SK-MEL-5 (cell line): ENCODE measurements around the gene FAM83D. TPM values are rescaled to one million over a fixed set of nuclear protein-coding genes. Genes with fewer than 3 reads are reported as not detected.

Experiments
- DNase-seq: peaks from one replicate; pipeline ENCODE4 v3.0.0-alpha.2; 2016; ENCODE audit warnings: low read depth, low spot score
- in situ Hi-C: cut with HindIII; loops from 2 replicates; pipeline ENCODE4 v1.10.0; 2016; ENCODE audit warnings: low sequenced_read_pairs, high pct_unique_total_duplicates, low pct_unique_long_range_greater_than_20kb
- total RNA-seq: library from RNA; depleted of rRNA; stranded (reverse); fragments of >200 nt; shearing (Covaris generic); gene quantifications from 2 replicates; pipeline ENCODE4 v1.2.3, GENCODE V29; 2014

The FAM83D gene
- total RNA-seq, 1 experiment from 2014 or later = 36.6 TPM

DNA sequence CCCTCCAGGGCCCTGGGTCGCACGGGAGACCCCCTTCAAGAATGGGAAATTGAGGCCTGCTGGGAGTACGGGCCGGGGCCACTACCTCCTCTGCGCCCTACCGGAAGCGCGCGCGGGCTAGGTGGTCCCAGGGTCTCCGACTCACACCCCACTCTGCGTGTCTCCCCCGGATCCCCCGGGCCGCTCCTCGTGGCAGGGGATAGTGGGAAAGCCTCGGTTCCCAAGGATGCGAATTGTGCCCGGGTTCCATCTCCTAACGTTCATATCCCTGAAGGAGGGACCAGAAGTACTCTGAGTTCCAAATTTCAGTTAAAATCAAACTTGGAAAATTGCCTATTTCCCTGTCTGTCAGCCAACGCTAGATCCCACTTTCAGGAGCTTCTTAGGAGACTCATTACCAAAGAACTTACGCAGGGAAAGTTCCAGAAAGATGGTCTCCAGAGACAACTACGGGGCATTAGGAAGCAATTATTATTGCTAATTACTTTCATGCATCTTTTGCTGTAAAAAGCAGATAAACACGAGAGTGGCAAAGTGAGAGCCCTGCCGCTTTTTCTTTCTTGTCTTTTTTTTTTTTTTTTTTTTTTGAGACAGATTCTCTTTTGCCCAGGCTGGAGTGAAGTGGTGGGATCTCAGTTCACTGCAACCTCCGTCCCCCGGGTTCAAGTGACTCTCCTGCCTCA is 858 bp downstream of the FAM83D start:
- in situ Hi-C loops = no loop called here
- DNase-seq = no peak

DNA sequence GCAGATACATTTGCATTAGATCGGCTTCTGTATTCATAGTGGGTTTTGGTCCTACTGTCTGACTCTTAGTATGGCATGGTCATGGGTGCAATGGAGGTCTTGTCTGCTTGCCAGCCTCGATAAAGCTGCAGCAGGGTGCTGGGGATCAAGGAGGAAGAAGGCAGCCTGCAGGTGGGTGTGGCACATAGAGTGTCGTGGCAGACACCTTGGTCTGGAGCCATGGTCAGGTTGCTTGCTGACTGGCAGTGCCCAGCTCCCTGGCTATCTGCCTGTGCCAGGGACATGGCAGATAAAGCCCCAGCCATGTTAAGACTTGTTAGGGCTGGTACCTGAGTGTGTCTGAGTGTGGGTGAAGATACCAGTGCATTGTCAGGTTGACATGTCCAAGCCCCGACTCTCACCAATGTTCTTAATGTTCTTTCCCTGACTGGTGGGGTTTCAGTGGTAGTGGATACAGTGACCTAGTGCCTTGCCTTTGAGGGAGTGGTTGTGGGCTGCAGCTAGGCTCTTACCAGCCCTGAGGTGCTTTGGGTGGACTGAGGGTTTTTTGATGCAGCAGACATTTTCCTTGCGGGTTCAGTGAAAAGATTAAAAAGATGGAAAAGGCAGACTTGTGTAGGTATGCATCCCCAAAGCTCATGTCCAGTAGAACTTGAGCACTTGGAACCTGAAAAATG is 1.8 kb downstream of the FAM83D start:
- in situ Hi-C loops = no loop called here
- peak; percentile 11 for DNase-seq

DNA sequence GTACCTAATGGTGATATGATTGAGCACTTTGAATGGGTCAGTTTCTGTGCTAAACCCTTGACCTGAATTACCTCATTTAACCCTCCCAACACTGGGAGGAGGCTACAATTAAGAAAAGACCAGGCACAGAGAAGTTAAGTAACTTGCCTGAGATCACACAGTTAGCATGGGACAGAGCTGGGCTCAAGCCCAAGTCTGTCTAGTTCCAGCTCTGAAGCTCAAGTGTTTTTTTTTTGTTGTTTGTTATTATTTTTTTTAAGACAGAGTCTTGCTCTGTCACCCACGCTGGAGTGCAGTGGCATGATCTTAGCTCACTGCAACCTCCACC is 4.0 kb downstream of the FAM83D start:
- in situ Hi-C loops = no loop called here
- no peak for DNase-seq

- in situ Hi-C loops = no loop called here
- no peak for DNase-seq
Observed at GRCh38 chr20:38931984-38932383, 5.8 kb downstream of the FAM83D start.

DNA sequence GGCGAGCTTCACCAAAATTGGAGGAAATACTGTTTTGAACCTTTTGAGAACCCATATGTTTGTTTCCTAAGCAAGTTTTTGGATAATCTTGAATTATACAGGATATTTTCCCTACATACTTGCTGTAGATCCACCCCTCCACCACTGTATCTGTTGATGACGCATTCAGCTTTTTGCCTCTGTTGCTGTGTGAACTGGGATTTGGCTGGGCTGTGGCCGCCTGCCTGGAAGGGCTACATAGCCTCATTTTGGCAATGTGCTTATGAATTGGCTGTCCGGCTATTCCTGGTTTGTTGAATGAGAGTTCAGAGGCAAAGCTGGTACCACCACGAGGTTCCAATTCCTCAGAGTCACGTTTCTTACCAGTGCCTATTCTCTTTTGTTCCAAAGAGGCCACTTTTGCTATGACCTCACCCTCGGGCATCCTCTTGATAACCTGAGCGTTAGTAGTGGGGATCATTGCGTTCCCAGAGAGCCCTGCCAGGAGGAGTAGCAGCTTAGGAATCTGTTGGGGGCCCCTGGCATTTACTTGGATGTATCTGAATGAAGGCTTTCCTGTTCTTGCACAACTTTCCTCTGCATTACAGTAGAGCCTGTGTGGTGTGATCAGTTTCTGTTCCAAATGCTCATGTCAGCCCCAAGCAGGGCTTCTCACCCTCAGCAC is 6.4 kb downstream of the FAM83D start:
- in situ Hi-C loops = no loop called here
- DNase-seq = peak; percentile 88

- no peak for DNase-seq
- in situ Hi-C loops = no loop called here
Observed at GRCh38 chr20:38934530-38934929, 8.3 kb downstream of the FAM83D start.

DNA sequence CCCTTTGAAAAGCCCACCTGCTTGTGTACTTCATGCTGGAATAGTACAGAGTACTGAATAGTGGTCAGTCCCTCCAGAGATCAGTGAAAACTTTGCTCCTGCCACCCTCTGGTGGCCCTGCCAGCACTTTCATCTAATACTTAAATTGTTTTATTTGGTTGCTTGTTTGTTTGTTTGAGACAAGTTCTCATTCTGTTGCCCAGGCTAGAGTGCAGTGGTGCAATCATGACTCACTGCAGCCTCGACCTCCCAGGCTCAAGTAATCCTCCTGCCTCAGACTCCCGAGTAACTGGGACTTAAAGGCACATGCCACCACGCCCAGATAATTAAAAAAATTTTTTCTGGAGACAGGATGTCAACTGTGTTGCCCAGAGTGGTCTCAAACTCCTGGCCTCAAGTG is 9.1 kb downstream of the FAM83D start:
- peak; percentile 44 for DNase-seq
- in situ Hi-C loops = no loop called here

GRCh38 chr20:38935967-38936407 is 9.8 kb downstream of the FAM83D start:
- peak; percentile 7 for DNase-seq
- in situ Hi-C loops = no loop called here

- in situ Hi-C loops = no loop called here
- DNase-seq = no peak
Observed at GRCh38 chr20:38937000-38937399, 10.8 kb downstream of the FAM83D start.

DNA sequence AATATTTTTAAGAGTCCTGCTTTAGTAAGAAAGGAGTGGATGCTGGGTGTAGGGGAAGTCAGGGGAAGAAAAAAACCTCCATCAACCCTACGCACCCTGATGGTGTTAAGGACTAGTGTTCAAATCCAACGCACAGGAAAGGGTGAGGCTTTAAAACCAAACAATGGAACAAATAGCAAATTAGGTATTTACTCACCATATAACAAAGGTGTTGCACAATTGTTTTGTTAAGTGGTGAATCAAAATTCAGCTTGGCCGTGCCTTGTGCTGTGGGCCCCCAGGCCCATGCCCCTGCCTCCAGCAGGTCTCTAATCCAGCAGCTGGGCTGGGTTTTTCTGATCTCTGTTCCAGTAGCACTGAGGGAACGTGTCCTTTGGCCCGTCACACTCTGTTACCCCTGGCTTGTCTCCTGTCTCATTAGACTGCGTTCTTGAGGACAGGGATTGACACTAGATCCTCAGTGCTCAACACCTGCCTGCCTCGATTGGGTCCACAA is 11.8 kb downstream of the FAM83D start:
- no peak for DNase-seq
- in situ Hi-C loops = no loop called here

GRCh38 chr20:38939686-38940085 is 13.5 kb downstream of the FAM83D start:
- DNase-seq = no peak
- in situ Hi-C loops = no loop called here

DNA sequence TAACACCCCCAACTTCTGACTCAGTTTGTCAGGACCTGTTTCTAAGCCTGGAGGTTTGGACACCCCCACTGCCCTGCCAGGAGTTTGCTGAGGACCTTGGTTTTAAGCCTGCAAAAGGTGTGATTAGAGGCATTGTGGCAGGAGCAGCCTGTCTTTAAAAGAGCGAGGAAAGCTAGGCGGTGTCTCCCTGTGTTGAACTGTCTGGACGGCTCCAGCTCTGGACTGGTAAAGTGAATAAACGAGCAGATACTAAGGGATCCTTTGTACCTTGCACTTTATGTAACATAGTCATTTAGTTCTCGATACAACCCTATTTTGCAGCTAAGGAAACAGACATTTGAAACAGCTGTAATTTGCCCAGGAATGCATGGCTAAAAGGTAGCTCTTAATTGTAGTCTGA is 14.4 kb downstream of the FAM83D start:
- in situ Hi-C loops = no loop called here
- no peak for DNase-seq

GRCh38 chr20:38941726-38942389 is 15.6 kb downstream of the FAM83D start:
- in situ Hi-C loops = no loop called here
- no peak for DNase-seq

- in situ Hi-C loops = no loop called here
- no peak for DNase-seq
Observed at GRCh38 chr20:38945012-38945411, 18.8 kb downstream of the FAM83D start.

DNA sequence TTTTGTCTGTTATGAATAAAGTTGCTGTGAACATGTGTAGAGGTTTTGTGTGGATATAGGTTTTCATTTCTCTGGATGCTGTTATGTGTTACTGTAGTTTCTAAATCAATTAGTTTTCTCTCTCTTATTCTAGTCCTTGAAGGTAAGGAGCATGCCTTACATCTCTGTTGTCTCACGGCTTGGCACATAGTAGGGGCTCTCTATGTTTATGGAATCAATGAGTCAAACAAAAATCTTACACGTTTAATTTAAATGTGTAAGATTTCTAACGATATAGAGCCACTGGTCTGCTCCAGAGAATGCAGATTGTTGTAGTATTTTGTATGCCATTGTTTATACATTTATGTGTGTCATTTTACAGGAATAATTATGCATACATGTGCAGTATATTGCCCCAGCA is 20.6 kb downstream of the FAM83D start:
- DNase-seq = no peak
- in situ Hi-C loops = no loop called here

GRCh38 chr20:38947931-38948362 is 21.7 kb downstream of the FAM83D start:
- in situ Hi-C loops = no loop called here
- DNase-seq = no peak

DNA sequence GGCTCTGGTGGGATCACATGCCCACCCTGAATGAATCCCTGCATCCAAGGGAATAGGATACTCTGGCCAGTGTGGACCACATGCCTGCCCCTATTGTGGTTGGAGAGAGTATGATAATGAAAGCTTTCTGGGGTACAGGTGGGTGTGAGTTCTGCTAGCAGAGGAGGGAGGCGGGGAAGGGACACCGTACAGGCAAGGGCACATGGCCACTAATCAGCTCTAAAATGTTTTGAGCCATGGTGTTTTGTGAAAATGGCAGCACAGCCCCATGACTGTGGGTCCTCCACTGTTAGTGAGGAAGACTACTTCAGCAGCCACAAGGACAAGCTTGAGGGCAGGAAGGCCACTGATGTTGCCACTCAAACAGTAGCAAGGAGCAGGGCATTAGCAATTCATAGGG is 24.0 kb downstream of the FAM83D start:
- no peak for DNase-seq
- in situ Hi-C loops = no loop called here

GRCh38 chr20:38951611-38952010 is 25.4 kb downstream of the FAM83D start:
- in situ Hi-C loops = no loop called here
- DNase-seq = no peak
